Kidney epithelial cell (primary cell): ENCODE results near the gene ISLR. TPM values are rescaled to one million over a fixed set of nuclear protein-coding genes. Genes with fewer than 3 reads are reported as not detected.

Experiments used
- DNase-seq: peaks from one replicate; pipeline ENCODE4 v3.0.0-alpha.2; 2010; ENCODE audit warnings: low read depth
- H3K27me3 ChIP-seq: 2 replicates; pipeline ENCODE4 v1.6.0; 2011; ENCODE audit warnings: low read length; ENCODE audit not compliant: control insufficient read depth, insufficient read depth
- H3K36me3 ChIP-seq: 2 replicates; pipeline ENCODE4 v1.5.1; 2011; ENCODE audit warnings: low read length; ENCODE audit not compliant: control insufficient read depth, insufficient read depth
- H3K4me3 ChIP-seq: 2 replicates; pipeline ENCODE4 v1.5.1; 2011; ENCODE audit warnings: low read depth, mild to moderate bottlenecking, control low read depth, low read length
- total RNA-seq: library from RNA; depleted of rRNA; stranded (reverse); fragments of >200 nt; gene quantifications from 2 replicates; pipeline ENCODE4 v1.2.3, GENCODE V29; 2015
- TF ChIP-seq, protein P1 (sequence below): IDR thresholded peaks from 2 replicates; pipeline ENCODE4 v1.5.1; 2011; ENCODE audit warnings: mild to moderate bottlenecking, moderate library complexity, low read length, control low read depth, inconsistent platforms; ENCODE audit not compliant: insufficient read depth, poor library complexity, severe bottlenecking

ISLR gene
- total RNA-seq, 1 donor from 2014 or later: 0.25 TPM

DNA sequence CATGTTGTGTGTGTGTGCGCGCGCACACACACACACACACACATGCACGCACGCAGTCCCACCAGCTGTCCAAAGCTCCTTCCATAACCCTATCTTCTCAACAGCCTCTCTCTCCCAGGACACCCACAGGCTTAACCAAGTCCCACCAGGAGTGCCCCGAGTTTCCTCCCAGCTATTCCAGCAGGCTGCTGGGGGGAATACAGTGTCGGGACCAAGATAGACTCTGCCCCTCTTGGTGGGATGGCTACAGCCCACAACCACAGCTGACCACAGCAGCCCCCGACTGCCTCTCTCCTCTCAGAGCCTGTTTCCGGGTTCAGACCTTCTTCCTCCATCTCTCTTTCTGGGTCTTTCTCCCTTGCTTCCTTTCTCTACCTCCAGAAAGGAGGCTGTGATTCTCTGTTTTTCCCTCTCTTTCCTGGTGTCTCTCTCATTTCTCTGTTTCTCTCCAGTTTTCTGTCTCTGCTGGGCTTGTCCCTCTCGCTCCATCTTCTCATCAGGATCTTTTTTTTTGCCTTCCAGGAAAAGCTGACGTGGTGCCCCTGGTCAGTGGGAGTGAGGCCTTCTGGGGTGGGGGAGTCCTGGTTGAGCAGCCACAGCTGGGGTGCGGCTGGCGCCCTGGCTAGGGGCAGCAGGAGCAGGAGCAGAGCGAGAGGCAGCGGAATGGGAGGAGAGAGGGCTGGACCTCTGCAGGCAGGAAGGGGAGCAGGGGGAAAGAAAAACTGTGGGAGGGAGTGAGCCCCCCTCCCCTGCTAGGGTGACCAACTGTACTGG is 3.3 kb upstream of the ISLR start:
- peaks cover 10% of the 10 kb centered on the region for H3K27me3 ChIP-seq
- H3K4me3 ChIP-seq: no peak overlapping the region
- DNase-seq: no peak
- TF ChIP-seq, protein P1, sequence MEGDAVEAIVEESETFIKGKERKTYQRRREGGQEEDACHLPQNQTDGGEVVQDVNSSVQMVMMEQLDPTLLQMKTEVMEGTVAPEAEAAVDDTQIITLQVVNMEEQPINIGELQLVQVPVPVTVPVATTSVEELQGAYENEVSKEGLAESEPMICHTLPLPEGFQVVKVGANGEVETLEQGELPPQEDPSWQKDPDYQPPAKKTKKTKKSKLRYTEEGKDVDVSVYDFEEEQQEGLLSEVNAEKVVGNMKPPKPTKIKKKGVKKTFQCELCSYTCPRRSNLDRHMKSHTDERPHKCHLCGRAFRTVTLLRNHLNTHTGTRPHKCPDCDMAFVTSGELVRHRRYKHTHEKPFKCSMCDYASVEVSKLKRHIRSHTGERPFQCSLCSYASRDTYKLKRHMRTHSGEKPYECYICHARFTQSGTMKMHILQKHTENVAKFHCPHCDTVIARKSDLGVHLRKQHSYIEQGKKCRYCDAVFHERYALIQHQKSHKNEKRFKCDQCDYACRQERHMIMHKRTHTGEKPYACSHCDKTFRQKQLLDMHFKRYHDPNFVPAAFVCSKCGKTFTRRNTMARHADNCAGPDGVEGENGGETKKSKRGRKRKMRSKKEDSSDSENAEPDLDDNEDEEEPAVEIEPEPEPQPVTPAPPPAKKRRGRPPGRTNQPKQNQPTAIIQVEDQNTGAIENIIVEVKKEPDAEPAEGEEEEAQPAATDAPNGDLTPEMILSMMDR: no peak
- H3K36me3 ChIP-seq: no peaks in the 10 kb centered on the region

DNA sequence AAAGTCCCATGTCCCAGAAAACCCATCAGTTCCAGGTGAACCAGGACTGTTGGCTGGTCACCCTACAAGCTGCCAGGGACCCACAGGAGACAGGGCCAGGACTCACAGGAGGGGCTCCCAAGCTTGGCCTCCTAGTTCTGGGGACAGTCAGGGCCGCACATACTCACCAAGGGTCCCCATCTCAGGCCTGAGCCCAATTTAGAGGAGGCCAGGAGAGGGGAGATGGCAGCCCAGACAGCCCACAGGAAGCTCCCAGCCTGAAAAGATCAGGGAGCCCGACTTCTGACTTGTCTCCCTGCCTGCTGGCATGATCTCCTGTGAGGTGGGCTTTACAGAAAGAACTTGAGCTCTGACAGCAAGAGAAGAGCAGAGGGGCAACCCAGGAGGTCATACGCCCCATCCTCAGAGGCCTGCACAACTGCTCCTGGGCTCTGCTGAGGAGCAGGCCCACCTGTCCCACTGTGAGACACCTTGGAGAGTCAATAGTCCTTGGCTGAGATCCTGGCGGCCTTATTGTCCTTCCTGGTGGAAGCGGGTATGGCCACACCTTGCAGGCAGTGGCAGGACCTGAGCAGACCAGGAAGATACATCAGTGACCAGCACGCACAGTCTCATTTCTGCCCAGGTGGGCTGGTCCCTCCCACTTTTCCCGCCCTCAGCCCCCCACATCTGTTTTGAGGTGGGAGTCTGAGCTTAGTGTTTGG is 2.5 kb upstream of the ISLR start:
- DNase-seq: no peak
- H3K36me3 ChIP-seq: no peaks in the 10 kb centered on the region
- H3K4me3 ChIP-seq: no peak overlapping the region
- H3K27me3 ChIP-seq: peaks cover 10% of the 10 kb centered on the region
- TF ChIP-seq, protein P1: no peak

DNA sequence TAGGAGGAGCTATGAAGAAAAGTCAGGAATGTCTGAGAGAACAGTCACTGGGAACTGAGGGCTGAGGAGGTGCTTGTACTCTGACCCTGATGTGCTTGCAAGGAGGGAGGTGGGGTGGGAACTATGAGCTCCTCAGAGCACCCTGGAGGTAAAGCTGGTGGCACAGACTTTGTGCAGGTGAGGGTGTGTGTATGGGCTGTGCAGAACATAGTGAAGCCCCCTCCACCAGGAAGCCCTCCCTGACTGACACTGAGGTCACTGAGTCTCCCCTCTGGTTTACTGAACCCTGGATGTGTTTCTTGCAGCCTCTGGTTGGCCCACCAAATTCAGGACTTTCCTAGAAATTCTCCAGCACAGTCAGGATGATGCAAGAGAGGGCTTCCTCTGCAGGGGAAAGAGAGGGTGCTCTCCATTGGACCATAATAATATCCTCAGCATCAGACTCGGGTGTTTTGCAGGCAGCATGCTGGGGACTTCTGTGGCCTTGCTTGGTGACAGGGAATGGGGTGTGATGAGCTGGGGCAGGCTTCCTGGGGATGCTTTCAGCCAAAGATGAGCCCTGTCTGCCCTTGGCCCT is 1.5 kb upstream of the ISLR start:
- H3K36me3 ChIP-seq: no peaks in the 10 kb centered on the region
- peaks cover 10% of the 10 kb centered on the region for H3K27me3 ChIP-seq
- H3K4me3 ChIP-seq: no peak overlapping the region
- no peak for DNase-seq
- TF ChIP-seq, protein P1: no peak

DNA sequence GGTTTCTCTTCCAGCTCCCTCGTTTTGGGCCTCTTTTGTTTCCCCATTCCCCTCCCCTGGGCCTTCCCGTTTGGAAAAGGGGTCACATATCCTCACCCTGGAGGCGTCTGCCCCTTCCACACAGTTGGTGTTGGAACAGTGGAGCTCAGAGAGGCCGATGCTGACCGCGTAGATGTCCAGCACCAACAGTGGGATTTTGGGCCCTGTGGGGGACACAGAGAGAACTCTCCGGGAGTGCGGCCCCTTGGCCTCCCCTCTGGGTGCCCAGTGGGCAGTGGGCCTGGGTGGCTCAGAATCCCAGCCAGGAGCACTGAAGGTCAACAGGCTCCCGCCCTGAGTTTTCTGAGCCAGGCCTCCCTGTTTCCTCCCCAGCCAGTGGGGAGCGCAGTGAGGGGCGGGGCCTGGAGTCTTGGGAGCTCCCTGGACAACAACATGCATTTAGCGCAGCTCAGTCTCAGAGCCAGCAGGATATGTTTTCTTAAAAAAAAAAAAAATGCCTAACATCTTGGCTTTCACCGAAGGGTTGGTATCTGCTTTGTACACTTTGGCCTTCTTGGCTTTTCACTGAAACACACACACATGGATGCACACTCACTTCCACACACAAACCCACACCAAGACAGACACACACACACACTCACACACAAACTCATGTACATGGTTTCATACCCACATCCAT is 670 bp upstream of the ISLR start:
- Histone ChIP-seq H3K27me3 (peaks cover 9% of the 10 kb centered on the region), H3K36me3 (no peaks in the 10 kb centered on the region), H3K4me3 (no peak overlapping the region)
- DNase-seq: no peak
- TF ChIP-seq, protein P1: no peak

DNA sequence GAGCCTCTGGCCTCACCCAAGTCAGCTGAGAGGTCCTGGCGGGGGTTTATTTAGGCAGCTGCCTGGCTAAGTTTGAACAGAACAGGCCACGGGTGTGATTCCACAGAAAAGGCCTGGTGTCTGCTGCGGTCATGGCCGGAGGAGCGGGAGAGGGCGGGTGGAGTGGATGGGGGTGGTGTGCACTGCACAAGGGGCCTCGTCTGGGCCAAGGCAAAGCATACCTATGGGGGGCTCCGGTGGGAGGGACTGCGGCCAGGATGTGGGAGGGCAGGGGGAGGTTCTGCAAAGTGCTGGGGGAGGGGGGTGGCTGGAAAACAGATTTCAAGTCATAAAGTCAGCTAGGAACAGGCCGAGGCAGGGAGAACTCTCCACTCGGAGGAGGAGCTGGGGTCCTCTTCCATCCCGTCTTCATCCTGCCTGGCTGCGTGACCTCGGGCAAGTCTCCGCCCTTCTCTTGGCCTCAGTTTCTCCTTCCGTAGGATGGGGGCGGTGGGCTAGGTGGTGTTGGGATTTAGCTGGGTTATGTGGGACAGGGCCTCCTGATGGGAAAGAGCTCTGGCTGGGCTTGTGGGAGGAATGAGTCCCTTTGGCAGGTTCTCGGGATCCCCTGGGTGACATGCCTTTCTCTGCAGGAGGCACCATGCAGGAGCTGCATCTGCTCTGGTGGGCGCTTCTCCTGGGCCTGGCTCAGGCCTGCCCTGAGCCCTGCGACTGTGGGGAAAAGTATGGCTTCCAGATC is 878 bp downstream of the ISLR start:
- H3K4me3 ChIP-seq: no peak overlapping the region
- TF ChIP-seq, protein P1: no peak
- DNase-seq: no peak
- peaks cover 5% of the 10 kb centered on the region for H3K27me3 ChIP-seq
- H3K36me3 ChIP-seq: no peaks in the 10 kb centered on the region
